ENCODE data around the gene DDIT4L. TPM values are rescaled to one million over a fixed set of nuclear protein-coding genes. Genes with fewer than 3 reads are reported as not detected.

The DDIT4L gene
- total and polyA plus RNA-seq, 2 of the 8 experiments (the other 6 are each of a cell fraction or from before 2014, with no cell fraction given), result 3.5 to 6.0 TPM

DNA sequence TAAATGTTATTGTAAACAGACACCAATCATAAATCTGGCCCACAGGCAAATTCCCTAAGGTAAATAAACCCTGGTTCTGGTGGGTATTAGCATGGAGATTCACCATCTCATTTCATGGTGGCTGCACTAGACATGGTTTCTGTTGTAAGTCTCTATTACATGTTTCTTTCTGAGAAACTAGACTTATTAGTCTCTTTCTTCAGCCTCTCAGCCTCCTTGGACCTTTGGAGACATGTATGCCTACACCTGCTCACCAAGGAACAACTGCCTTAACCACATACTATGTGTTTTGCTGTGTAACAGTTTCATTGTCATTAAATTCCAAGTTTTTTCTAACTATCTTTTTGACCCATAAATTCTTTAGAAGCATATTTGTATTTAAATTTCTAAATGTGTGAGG is 13.1 kb downstream of the DDIT4L start:
- no peaks in the 10 kb centered on the region for H3K36me3 ChIP-seq (ENCODE audit: control insufficient read depth in 2 of 4, insufficient read depth in 4 of 4, low read length in 3 of 4)
- no peak for DNase-seq (ENCODE audit: low read depth in 1 of 2, low spot score in 2 of 2)
- no peak overlapping the region for H3K27ac ChIP-seq (ENCODE audit: low read depth, low read length)
- H4K20me1 ChIP-seq (replicated peaks in 1 of 2; ENCODE audit: control insufficient read depth in 1 of 2, insufficient read depth in 2 of 2, low read length in 2 of 2), result no peaks in the 10 kb centered on the region
- H3K23me2 ChIP-seq (ENCODE audit: low read depth, low read length), result no peaks in the 10 kb centered on the region
- no peak overlapping the region for H3K14ac ChIP-seq (ENCODE audit: insufficient read length)
- no peak overlapping the region for H4K5ac ChIP-seq (ENCODE audit: insufficient read length, low read depth, low read length)
- no peak overlapping the region for H2AFZ ChIP-seq (ENCODE audit: low read length)
- H3K4me2 ChIP-seq (ENCODE audit: insufficient read depth in 1 of 2, low read depth in 2 of 2, low read length in 2 of 2), result no peak overlapping the region
- no peak overlapping the region for H2BK5ac ChIP-seq (ENCODE audit: low read depth, low read length)
- ChIA-PET CTCF (ENCODE audit: partially characterized antibody) (no interaction called here), POLR2A (ENCODE audit: partially characterized antibody) (no interaction called here)
- H3K4ac ChIP-seq (replicated peaks; ENCODE audit: insufficient read length, low read depth, low read length), result no peak overlapping the region
- no peak overlapping the region for H3K56ac ChIP-seq (replicated peaks; ENCODE audit: insufficient read length, low read depth, low read length)
- no peak overlapping the region for H2BK15ac ChIP-seq (ENCODE audit: low read length)
- H3K4me1 ChIP-seq (replicated peaks in 1 of 4; ENCODE audit: control insufficient read depth in 3 of 4, insufficient read depth in 4 of 4, low read length in 3 of 4), result no peaks in the 10 kb centered on the region
- no peak overlapping the region for H3K9ac ChIP-seq (replicated peaks in 1 of 4; ENCODE audit: extremely low read depth in 1 of 4, low read depth in 3 of 4, low read length in 3 of 4)
- H4K8ac ChIP-seq (ENCODE audit: extremely low read depth, insufficient read depth, low read length), result no peak overlapping the region
- H3K9me3 ChIP-seq (ENCODE audit: insufficient read depth in 2 of 2, low read depth in 1 of 2, low read length in 1 of 2), result no peaks in the 10 kb centered on the region
- H3K79me2 ChIP-seq (ENCODE audit: control insufficient read depth in 1 of 2, insufficient read depth in 2 of 2, low read length in 2 of 2), result no peaks in the 10 kb centered on the region
- H3K4me3 ChIP-seq (ENCODE audit: extremely low read depth in 1 of 4, insufficient read depth in 2 of 4, low read depth in 3 of 4, low read length in 4 of 4), result no peak overlapping the region
- H3K23ac ChIP-seq (ENCODE audit: insufficient read length), result no peak overlapping the region
- no peak overlapping the region for H3K18ac ChIP-seq (ENCODE audit: extremely low read depth, low read length)
- no peaks in the 10 kb centered on the region for H3K79me1 ChIP-seq (ENCODE audit: low read depth, low read length)
- H2BK20ac ChIP-seq (ENCODE audit: low read length), result no peak overlapping the region
- H4K91ac ChIP-seq (replicated peaks; ENCODE audit: insufficient read length, low read length), result no peak overlapping the region
- H3K27me3 ChIP-seq (replicated peaks in 1 of 4; ENCODE audit: control insufficient read depth in 3 of 4, extremely low read depth in 1 of 4, insufficient read depth in 3 of 4, low read length in 3 of 4), result no peaks in the 10 kb centered on the region
- H2AK5ac ChIP-seq (ENCODE audit: low read depth, low read length), result no peak overlapping the region
- FAIRE-seq, result no peak
- no peak overlapping the region for H2BK120ac ChIP-seq (replicated peaks; ENCODE audit: low read depth, low read length)
- no peak overlapping the region for H2BK12ac ChIP-seq (ENCODE audit: low read depth, low read length)
- TF ChIP-seq GABPA (IDR thresholded peaks at IDR 0.05; ENCODE audit: borderline replicate concordance, insufficient read depth, low read length) (no peak), EZH2 (IDR thresholded peaks at IDR 0.05; ENCODE audit: low read depth, low read length, severe bottlenecking) (no peak)
